Measurements from ENCODE around the gene MSH2.

DNA sequence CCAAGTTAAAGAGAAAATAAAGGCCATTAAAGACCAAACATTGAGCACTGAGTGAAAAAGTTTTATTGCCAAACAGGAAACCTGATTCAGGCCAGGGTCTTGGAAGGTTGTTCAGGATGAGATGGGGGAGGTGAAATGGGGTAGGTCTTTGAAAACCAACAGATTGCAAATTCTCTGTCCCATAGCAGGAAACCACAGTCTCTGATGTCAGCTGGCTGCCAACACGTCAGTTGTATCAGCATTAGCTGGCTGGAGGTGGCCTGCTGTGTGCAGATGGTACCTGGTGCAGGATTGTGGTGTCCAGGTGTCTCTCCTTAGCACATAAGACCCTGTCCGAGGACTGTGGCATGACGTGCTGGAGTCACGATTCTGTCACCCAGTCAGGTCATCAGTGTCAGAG lies 106.3 kb downstream of the MSH2 start:
- TF ChIP-seq TOX (CRISPR knock-in tag; IDR thresholded peaks at IDR 0.05; ENCODE audit: borderline replicate concordance) (no peak), GLIS3 (CRISPR knock-in tag; IDR thresholded peaks at IDR 0.05) (no peak)

Measured in SK-N-SH treated with all-trans-retinoic acid at 6 μM for 48 hours (cell line).